ENCODE measurements around the gene RNU6-1. TPM values are rescaled to one million over a fixed set of nuclear protein-coding genes. Genes with fewer than 3 reads are reported as not detected.
A peak's percentile ranks its signal among the peaks of the same experiment; 100 is the strongest.

The RNU6-1 gene
- total and polyA plus RNA-seq, 2 donors (not counting 3 experiments of a cell fraction or from before 2014, with no cell fraction given): not detected

- intact Hi-C loops (cut with micrococcal nuclease) (no loop called here), dilution Hi-C loops (cut with MboI; ENCODE audit: extremely low pct_ligation_motif_present, low sequenced_read_pairs) (no loop called here)
- Histone ChIP-seq H3K27ac (ENCODE audit: insufficient read depth, low read depth, low read length) (no peak overlapping the region), H3K79me2 (ENCODE audit: control insufficient read depth, insufficient read depth, low read length) (no peaks in the 10 kb centered on the region), H3K4me2 (ENCODE audit: insufficient read depth, low read length) (peak overlapping the region; percentile 90), H3K9me1 (replicated peaks; ENCODE audit: control insufficient read depth, extremely low read depth, insufficient read depth, low read length) (no peaks in the 10 kb centered on the region), H2AFZ (ENCODE audit: low read depth, low read length) (peak overlapping the region; percentile 94), H4K20me1 (replicated peaks; ENCODE audit: control insufficient read depth, extremely low read depth, insufficient read depth, low read length) (no peaks in the 10 kb centered on the region), H3K9me3 (replicated peaks; ENCODE audit: control insufficient read depth, insufficient read depth, low read length) (no peaks in the 10 kb centered on the region), H3K4me3 (replicated peaks in 1 of 3; ENCODE audit: insufficient read depth in 1 of 3, low read depth in 1 of 3, low read length in 3 of 3) (peak overlapping the region; percentile 44 to 68 (median 48)), H3K9ac (replicated peaks; ENCODE audit: extremely low read depth, insufficient read depth, low read length) (peak overlapping the region; percentile 29), H3K36me3 (ENCODE audit: control insufficient read depth in 2 of 2, extremely low read depth in 1 of 2, insufficient read depth in 2 of 2, low read length in 2 of 2) (no peaks in the 10 kb centered on the region), H3K27me3 (ENCODE audit: control insufficient read depth in 2 of 2, insufficient read depth in 2 of 2, low read length in 2 of 2) (peaks cover 8 to 10% of the 10 kb centered on the region in 2 experiments), H3K4me1 (ENCODE audit: control insufficient read depth, extremely low read depth, insufficient read depth, low read length) (peaks cover 2% of the 10 kb centered on the region)
- FAIRE-seq (no peak), DNase-seq (ENCODE audit: low read depth, low spot score) (no peak)
- TF ChIP-seq POLR2AphosphoS5 (IDR thresholded peaks at IDR 0.05; ENCODE audit: insufficient read depth, low read depth, low read length) (no peak), MAX (IDR thresholded peaks at IDR 0.05; ENCODE audit: insufficient read depth, insufficient read length) (no peak)
- CTCF ChIA-PET: no interaction called here
- POLR2A ChIA-PET: no interaction called here
- BruUV-seq (replicated peaks): no TSS peak
Measured at GRCh38 chr15:67885175-67885523, 45.3 kb upstream of the RNU6-1 start.

GRCh38 chr15:67884514-67885174 lies 44.8 kb upstream of the RNU6-1 start:
- Histone ChIP-seq H3K79me2 (ENCODE audit: control insufficient read depth, insufficient read depth, low read length) (no peaks in the 10 kb centered on the region), H3K27me3 (ENCODE audit: control insufficient read depth in 2 of 2, insufficient read depth in 2 of 2, low read length in 2 of 2) (peaks cover 8 to 10% of the 10 kb centered on the region in 2 experiments), H3K4me1 (ENCODE audit: control insufficient read depth, extremely low read depth, insufficient read depth, low read length) (peaks cover 2% of the 10 kb centered on the region), H3K9me1 (replicated peaks; ENCODE audit: control insufficient read depth, extremely low read depth, insufficient read depth, low read length) (no peaks in the 10 kb centered on the region), H3K4me3 (replicated peaks in 1 of 3; ENCODE audit: insufficient read depth in 1 of 3, low read depth in 1 of 3, low read length in 3 of 3) (peak overlapping the region; percentile 44 to 68 (median 48)), H4K20me1 (replicated peaks; ENCODE audit: control insufficient read depth, extremely low read depth, insufficient read depth, low read length) (no peaks in the 10 kb centered on the region), H2AFZ (ENCODE audit: low read depth, low read length) (peak overlapping the region; percentile 94), H3K4me2 (ENCODE audit: insufficient read depth, low read length) (peak overlapping the region; percentile 90), H3K9me3 (replicated peaks; ENCODE audit: control insufficient read depth, insufficient read depth, low read length) (no peaks in the 10 kb centered on the region), H3K36me3 (ENCODE audit: control insufficient read depth in 2 of 2, extremely low read depth in 1 of 2, insufficient read depth in 2 of 2, low read length in 2 of 2) (no peaks in the 10 kb centered on the region), H3K9ac (replicated peaks; ENCODE audit: extremely low read depth, insufficient read depth, low read length) (peak overlapping the region; percentile 30), H3K27ac (ENCODE audit: insufficient read depth, low read depth, low read length) (no peak overlapping the region)
- FAIRE-seq (peak; percentile 62), DNase-seq (ENCODE audit: low read depth, low spot score) (peak; percentile 43)
- dilution Hi-C loops (cut with MboI; ENCODE audit: extremely low pct_ligation_motif_present, low sequenced_read_pairs) (no loop called here), intact Hi-C loops (cut with micrococcal nuclease) (no loop called here)
- ChIA-PET CTCF (interaction anchor here (0.7 to 2.1 kb wide), 3 partner anchors 10 to 270 kb away, joined by 3 to 9 read pairs (median 5); no protein-coding TSS in a partner anchor), POLR2A (no interaction called here)
- BruUV-seq (replicated peaks): no TSS peak
- TF ChIP-seq POLR2AphosphoS5 (IDR thresholded peaks at IDR 0.05; ENCODE audit: insufficient read depth, low read depth, low read length) (peak; percentile 15), CTCF (IDR thresholded peaks at IDR 0.05; ENCODE audit: extremely low read depth in 1 of 2, insufficient read depth in 1 of 2, low read depth in 1 of 2, low read length in 2 of 2) (no peak)

Data from endothelial cell of umbilical vein (primary cell).